Spleen (tissue), 7 donors: ENCODE measurements around the gene CAPNS2.

Experiments
- CTCF ChIP-seq, 11 experiments: fragments of 200-600 bp in 7 of 11; fragments of 450-650 bp in 4 of 11; sonication (generic) in 4 of 11; IDR thresholded peaks in 8 of 11; conservative IDR thresholded peaks in 3 of 11; 1 replicate in 7 of 11; 2 replicates in 4 of 11; pipeline versions ENCODE4 v1.4.0 to v1.8.0; 2016 to 2021; ENCODE audit warnings: antibody characterized with exemption in 11 of 11, inconsistent platforms in 4 of 11, mild to moderate bottlenecking in 1 of 11
- POLR2A ChIP-seq, 3 donors: fragments of 450-650 bp; IDR thresholded peaks; one replicate each; pipeline ENCODE4 v1.5.1; 2017; ENCODE audit warnings: antibody characterized with exemption in 3 of 3, mild to moderate bottlenecking in 1 of 3
- donor health status: DM: no; HTN: no; CAD: no; lungs with moderate emphysema.
- donor health status: DM: no; HTN: no; CAD: no.
- donor health status: DM: no; HTN: no; CAD: no.

DNA sequence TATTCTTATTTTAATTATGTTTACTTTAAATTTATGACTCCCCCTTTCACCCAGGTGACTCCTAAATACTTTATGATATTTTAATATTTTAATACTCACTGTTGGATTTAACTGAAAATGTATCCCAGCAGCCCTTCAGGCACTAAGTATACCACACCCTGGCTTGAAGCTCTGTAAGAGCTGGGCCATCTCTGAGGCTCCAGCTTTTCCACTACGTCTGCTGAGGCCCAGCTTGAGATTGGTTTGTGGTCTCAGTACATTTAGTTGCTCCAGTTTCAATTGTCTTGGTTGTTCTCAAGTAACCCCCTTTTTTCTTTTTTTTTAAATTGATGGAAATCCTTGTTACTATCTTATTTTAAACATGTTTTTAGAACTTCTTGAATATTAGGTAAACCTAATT, 27.0 kb upstream of the CAPNS2 start:
- no peak for TF ChIP-seq CTCF (IDR thresholded peaks at IDR 0.05 in 8 of 11, conservative IDR thresholded peaks at IDR 0.05 in 3 of 11)
- TF ChIP-seq POLR2A (IDR thresholded peaks at IDR 0.05), result no peak
